ENCODE measurements around the gene CTNNBIP1. TPM values are rescaled to one million over a fixed set of nuclear protein-coding genes. Genes with fewer than 3 reads are reported as not detected.

The CTNNBIP1 gene
- total RNA-seq, 1 experiment from 2014 or later = 17.1 TPM

DNA sequence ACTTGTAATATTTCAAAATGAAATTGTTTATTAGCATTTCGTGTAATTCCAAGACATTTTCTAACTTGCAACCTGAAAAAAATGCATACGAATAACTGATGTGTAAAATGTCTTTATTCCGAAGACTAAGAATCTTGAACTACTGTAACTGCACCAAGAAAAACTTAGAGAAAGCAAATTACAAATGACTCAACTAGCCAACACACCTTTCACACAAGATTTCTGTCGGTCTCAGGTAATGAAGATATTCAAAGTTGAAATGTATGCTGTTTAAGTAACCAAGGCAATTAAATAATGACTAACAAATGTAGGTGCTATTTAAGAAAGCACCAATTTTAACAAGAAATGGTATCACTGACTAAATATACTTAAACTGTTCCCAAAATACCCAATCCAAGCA is 88.4 kb downstream of the CTNNBIP1 start:
- H3K27ac Mint-ChIP-seq (ENCODE audit: unreplicated experiment) = no peak overlapping the region
- intact Hi-C loops (cut with micrococcal nuclease; ENCODE audit: unreplicated experiment) = no loop called here
- H3K27me3 Mint-ChIP-seq (ENCODE audit: insufficient read depth, unreplicated experiment) = no peaks in the 10 kb centered on the region
- H3K9me3 Mint-ChIP-seq (ENCODE audit: unreplicated experiment) = no peaks in the 10 kb centered on the region
- peaks cover 29% of the 10 kb centered on the region for H3K4me1 ChIP-seq
- TSS peak; percentile 45 for BruUV-seq (replicated peaks)
- H3K9me3 ChIP-seq = no peaks in the 10 kb centered on the region
- no peak overlapping the region for H3K4me3 ChIP-seq (ENCODE audit: low read depth, low read length)
- no peaks in the 10 kb centered on the region for H3K27me3 ChIP-seq (replicated peaks; ENCODE audit: control insufficient read depth, insufficient read depth, low read length)
- no peaks in the 10 kb centered on the region for H3K36me3 Mint-ChIP-seq (ENCODE audit: insufficient read depth, unreplicated experiment)
- peak overlapping the region; percentile 88 for H3K4me3 Mint-ChIP-seq (ENCODE audit: unreplicated experiment)
- ChIA-PET POLR2A (no interaction called here), CTCF (no interaction called here)
- no peak for DNase-seq
- no peaks in the 10 kb centered on the region for H3K36me3 ChIP-seq (ENCODE audit: control insufficient read depth, insufficient read depth, low read length)
- TF ChIP-seq CTCF (IDR thresholded peaks at IDR 0.05; ENCODE audit: insufficient read depth in 1 of 2, low read depth in 1 of 2, low read length in 1 of 2, severe bottlenecking in 1 of 2, unreplicated experiment in 1 of 2) = no peak
- peaks cover 13% of the 10 kb centered on the region for H3K4me1 Mint-ChIP-seq (ENCODE audit: low read depth, unreplicated experiment)

GRCh38 chr1:9820521-9820920 is 89.5 kb downstream of the CTNNBIP1 start:
- peaks cover 33% of the 10 kb centered on the region for H3K4me1 ChIP-seq
- BruUV-seq (replicated peaks) = no TSS peak
- CTCF ChIA-PET = no interaction called here
- no peak overlapping the region for H3K4me3 ChIP-seq (ENCODE audit: low read depth, low read length)
- Mint-ChIP-seq H3K27ac (ENCODE audit: unreplicated experiment) (no peak overlapping the region), H3K4me1 (ENCODE audit: low read depth, unreplicated experiment) (peaks cover 16% of the 10 kb centered on the region), H3K36me3 (ENCODE audit: insufficient read depth, unreplicated experiment) (no peaks in the 10 kb centered on the region), H3K9me3 (ENCODE audit: unreplicated experiment) (no peaks in the 10 kb centered on the region), H3K4me3 (ENCODE audit: unreplicated experiment) (no peak overlapping the region), H3K27me3 (ENCODE audit: insufficient read depth, unreplicated experiment) (no peaks in the 10 kb centered on the region)
- no peaks in the 10 kb centered on the region for H3K27me3 ChIP-seq (replicated peaks; ENCODE audit: control insufficient read depth, insufficient read depth, low read length)
- no peak for DNase-seq
- H3K36me3 ChIP-seq (ENCODE audit: control insufficient read depth, insufficient read depth, low read length) = no peaks in the 10 kb centered on the region
- H3K9me3 ChIP-seq = no peaks in the 10 kb centered on the region
- POLR2A ChIA-PET = no interaction called here
- TF ChIP-seq CTCF (IDR thresholded peaks at IDR 0.05; ENCODE audit: insufficient read depth in 1 of 2, low read depth in 1 of 2, low read length in 1 of 2, severe bottlenecking in 1 of 2, unreplicated experiment in 1 of 2) = no peak
- intact Hi-C loops (cut with micrococcal nuclease; ENCODE audit: unreplicated experiment) = no loop called here

DNA sequence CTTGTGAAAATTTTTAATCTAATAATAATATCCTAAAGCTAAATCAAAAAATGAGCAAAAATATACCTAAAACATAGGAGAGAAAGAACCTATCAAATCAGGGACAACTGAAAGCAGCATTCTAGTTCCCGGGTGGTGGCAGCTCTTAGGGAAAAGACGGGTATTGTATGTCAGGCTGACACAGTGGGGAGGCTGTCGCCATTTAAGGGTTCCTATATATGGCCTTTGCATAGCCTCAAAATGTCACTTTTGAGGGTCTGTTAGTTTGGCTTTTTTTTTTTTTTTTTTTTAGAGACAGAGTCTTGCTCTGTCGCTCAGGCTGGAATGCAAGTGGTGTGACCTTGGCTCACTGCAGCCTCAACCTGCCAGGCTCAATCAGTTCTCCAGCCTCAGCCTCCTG is 92.3 kb downstream of the CTNNBIP1 start:
- Histone ChIP-seq H3K36me3 (ENCODE audit: control insufficient read depth, insufficient read depth, low read length) (no peaks in the 10 kb centered on the region), H3K9me3 (no peaks in the 10 kb centered on the region), H3K4me3 (ENCODE audit: low read depth, low read length) (no peak overlapping the region), H3K4me1 (peaks cover 26% of the 10 kb centered on the region), H3K27me3 (replicated peaks; ENCODE audit: control insufficient read depth, insufficient read depth, low read length) (no peaks in the 10 kb centered on the region)
- no TSS peak for BruUV-seq (replicated peaks)
- no peak for TF ChIP-seq CTCF (IDR thresholded peaks at IDR 0.05; ENCODE audit: insufficient read depth in 1 of 2, low read depth in 1 of 2, low read length in 1 of 2, severe bottlenecking in 1 of 2, unreplicated experiment in 1 of 2)
- no peak for DNase-seq
- Mint-ChIP-seq H3K4me1 (ENCODE audit: low read depth, unreplicated experiment) (peaks cover 15% of the 10 kb centered on the region), H3K27me3 (ENCODE audit: insufficient read depth, unreplicated experiment) (no peaks in the 10 kb centered on the region), H3K9me3 (ENCODE audit: unreplicated experiment) (no peaks in the 10 kb centered on the region), H3K36me3 (ENCODE audit: insufficient read depth, unreplicated experiment) (peaks cover 5% of the 10 kb centered on the region), H3K27ac (ENCODE audit: unreplicated experiment) (no peak overlapping the region), H3K4me3 (ENCODE audit: unreplicated experiment) (no peak overlapping the region)
- intact Hi-C loops (cut with micrococcal nuclease; ENCODE audit: unreplicated experiment) = no loop called here
- POLR2A ChIA-PET = no interaction called here
- CTCF ChIA-PET = no interaction called here

Data from Caco-2 (cell line).